Stimulated activated CD8-positive, alpha-beta memory T cell treated with anti-CD3 and anti-CD28 coated beads, Interleukin-15, amount 100 ng/mL, for 1 hour (primary cell): Measurements from ENCODE around the gene OR1F1.
"Not testable (repeated sequence)": the region's sequence is repeated elsewhere in the genome, so short reads cannot be mapped to it uniquely, and the experiment has no call there.

ENCODE experiments used
- DNase-seq: peaks from one replicate; pipeline ENCODE4 v3.0.0-alpha.2; 2020; ENCODE audit warnings: low read depth

OR1F1 gene

DNA sequence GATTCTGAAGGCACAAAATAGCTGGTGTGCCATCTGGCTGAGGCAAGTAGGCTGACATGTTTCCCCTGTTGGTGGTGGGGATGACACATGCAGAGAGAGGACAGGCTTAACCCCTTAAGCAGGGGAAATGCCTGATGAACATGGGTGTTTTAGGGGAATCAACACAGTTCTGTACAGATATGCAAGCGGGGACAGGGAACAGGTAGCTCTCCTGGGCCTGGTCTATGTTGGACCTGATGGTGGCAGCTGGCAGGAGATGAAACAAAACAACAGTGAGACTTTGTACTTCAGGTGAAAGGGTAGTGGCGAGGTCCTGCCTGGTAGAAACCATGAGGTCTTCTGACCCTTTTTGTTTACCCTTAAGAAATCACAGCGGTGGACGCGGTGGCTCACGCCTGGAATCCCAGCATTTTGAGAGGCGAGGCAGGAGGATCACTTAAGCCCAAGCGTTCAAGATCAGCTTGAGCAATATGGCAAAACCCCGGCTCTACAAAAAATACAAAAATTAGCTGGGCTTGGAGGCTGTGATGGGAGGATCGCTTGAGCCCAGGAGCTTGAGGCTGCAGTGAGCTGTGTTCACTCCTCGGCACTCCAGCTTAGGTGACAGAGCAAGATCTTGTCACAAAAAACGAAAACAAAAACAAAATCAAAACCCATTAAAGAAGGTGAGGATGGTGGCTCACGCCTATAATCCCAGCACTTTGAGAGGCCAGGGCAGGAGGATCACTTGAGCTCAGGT is 10.5 kb downstream of the OR1F1 start:
- no peak for DNase-seq

- no peak for DNase-seq
These were observed 15.0 kb downstream of the OR1F1 start for GRCh38 chr16:3202903-3203539.

GRCh38 chr16:3205939-3206338 is 17.9 kb downstream of the OR1F1 start:
- not testable (repeated sequence) for DNase-seq

GRCh38 chr16:3207086-3207953 is 19.3 kb downstream of the OR1F1 start:
- DNase-seq, result no peak

- DNase-seq, result no peak
These were observed 24.0 kb downstream of the OR1F1 start for GRCh38 chr16:3212006-3212405.

- DNase-seq, result no peak
These were observed 24.6 kb downstream of the OR1F1 start for GRCh38 chr16:3212567-3212966.

DNA sequence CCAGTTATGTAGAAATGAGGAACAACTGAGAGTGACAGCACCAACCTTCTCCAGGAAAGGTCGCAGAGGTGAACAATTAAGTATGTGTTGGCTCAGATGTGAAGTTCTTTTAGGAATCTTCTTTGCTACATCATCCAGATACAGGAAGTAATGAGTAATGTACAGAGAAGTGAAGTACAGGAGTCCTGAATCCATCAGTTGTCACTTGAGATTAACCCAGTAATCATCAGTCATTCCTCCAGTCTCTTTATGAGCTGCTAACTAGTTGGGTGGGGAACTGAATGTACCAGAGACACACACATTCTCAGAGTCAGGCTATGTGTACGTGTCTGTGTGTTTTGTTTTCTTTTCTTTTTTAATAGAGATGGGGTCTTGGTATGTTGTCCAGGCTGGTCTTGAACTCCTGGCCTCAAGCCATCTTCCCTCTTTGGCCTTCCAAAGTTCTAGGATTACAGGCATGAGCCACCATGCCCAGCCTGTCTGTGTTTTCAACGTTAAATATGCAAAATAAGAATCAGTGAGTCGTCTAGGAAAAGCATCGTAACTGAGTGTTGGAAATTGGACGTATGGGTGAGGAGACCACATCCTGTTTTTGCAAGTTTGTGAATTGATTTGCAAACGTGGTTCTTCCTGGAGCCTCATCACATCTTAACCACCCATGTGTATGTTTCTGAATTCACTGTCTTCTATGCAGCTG is 27.0 kb downstream of the OR1F1 start:
- DNase-seq, result no peak

DNA sequence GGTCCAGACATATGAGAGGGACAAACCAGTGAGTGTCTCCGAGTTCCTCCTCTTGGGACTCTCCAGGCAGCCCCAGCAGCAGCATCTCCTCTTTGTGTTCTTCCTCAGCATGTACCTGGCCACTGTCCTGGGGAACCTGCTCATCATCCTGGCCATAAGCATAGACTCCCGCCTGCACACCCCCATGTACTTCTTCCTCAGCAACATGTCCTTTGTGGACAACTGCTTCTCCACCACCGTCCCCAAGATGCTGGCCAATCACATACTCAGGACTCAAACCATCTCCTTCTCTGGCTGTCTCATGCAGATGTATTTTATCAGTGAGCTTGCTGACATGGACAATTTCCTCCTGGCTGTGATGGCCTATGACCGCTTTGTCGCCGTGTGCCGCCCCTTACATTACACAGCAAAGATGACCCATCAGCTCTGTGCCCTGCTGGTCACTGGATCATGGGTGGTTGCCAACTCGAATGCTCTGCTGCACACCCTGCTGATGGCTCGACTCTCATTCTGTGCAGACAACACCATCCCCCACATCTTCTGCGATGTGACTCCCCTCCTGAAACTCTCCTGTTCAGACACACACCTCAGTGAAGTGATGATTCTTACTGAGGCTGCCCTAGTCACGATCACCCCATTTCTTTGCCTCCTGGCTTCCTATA is 27.7 kb downstream of the OR1F1 start:
- no peak for DNase-seq

- DNase-seq, result no peak
These were observed 28.2 kb downstream of the OR1F1 start for GRCh38 chr16:3216263-3216640.

- no peak for DNase-seq
These were observed 32.8 kb downstream of the OR1F1 start for GRCh38 chr16:3220839-3221238.

GRCh38 chr16:3223913-3224515 is 36.0 kb downstream of the OR1F1 start:
- no peak for DNase-seq

DNA sequence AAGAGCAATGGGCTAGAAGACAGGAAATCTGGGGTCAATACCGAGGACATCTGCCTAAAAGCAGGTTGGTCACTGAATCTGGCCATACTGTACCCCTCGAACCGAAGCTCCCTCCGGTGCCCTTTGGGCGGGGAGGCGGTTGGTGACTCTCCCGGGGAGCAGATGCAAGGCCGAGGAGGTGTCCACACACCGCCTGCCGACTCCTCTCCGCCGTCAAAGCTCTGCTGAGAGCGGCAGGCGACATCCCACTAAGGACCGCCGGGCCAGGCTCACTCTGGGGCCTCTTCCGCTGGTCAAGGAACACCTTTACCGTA is 46.5 kb downstream of the OR1F1 start:
- DNase-seq, result no peak

DNA sequence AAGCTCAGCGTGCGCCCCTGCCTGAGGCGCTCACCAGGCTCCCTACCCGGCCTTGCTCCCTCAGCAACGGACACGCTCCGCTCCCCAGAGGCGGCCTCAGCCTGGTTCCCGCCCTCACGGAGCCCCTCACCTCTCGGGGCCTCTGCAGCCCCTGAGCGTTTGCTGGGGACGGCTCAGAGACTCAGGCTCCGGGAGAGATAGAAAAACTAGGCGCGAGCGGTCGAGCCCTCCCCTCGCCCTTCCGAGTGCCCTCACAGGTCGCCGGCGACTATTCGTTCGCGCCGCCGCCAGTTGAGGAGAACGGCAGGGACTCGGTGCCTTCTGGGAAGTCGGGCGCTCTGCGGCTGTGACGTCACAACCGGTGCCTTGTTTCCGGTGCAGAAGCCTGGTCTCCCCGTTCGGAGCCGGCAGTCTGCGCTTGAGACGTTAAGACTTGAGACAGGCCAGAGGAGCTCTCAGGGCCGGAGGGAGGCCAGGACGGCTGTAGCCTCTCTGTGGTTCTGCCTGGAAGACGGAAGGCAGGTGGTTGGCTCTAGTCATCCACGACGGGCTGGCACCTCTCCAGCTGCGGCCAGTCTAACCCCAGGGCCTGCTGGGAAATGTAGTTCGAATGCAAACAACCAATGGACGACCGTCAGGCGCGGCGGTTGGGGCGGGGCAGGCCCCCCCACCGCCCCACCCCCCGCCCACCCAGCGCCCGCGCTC is 47.0 kb downstream of the OR1F1 start, which contains the start of gene ZNF200:
Gene ZNF200, minus strand, starts transcription at position 302 of the 705 bp plus-strand sequence. CDS start 1,403 bp downstream, outside the sequence.
- peak; percentile 84 for DNase-seq

GRCh38 chr16:3235856-3236669 is 48.1 kb downstream of the OR1F1 start:
- DNase-seq, result no peak

- no peak for DNase-seq
These were observed 53.8 kb downstream of the OR1F1 start for GRCh38 chr16:3241761-3242160.

DNA sequence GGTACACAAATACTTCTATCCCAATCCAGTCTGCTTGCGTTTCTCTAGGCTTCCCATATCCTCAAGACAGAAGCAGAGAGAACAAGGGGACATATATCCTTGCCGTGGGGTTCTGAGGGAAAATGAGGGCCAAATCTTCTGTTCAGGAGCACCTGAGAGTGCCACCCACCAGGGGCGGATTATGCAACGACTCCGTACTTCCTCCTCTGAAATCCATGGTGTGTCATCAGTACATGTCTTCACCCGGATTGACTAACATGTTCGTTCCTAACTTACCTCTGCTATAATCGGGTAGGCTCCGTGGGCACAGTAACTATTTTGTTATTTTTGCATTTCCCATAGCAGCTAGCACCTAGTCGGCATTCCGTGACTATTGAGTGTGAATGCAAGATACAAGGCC is 54.7 kb downstream of the OR1F1 start:
- no peak for DNase-seq

- no peak for DNase-seq
These were observed 55.9 kb downstream of the OR1F1 start for GRCh38 chr16:3243882-3244281.

GRCh38 chr16:3246002-3246401 is 58.0 kb downstream of the OR1F1 start:
- no peak for DNase-seq

DNA sequence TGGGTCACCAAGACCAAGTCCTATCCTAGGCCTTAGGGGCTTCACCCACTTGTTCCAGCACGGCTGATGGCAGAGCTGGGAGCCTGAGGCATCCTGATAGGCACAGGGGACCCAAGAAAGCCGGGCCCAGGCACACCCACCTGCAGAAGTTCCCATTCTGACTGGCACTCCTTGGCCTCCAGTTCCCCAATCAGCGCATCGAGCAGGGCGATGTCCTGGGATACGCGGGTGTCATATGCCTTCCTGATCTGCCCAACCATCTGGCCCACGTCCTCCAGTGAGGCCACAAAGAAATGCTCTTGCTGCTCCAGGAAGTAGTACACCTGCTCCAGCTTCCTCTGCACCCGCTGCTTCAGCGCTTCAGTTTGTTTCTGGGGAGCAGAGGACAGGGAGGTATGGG is 58.9 kb downstream of the OR1F1 start:
- DNase-seq, result no peak

GRCh38 chr16:3248596-3248995 is 60.6 kb downstream of the OR1F1 start:
- no peak for DNase-seq
